Gastrocnemius medialis (tissue), 4 donors: ENCODE measurements around the gene PAIP2. TPM values are rescaled to one million over a fixed set of nuclear protein-coding genes. Genes with fewer than 3 reads are reported as not detected.

Experiments
- ATAC-seq, 2 donors: fragments of 150-250 bp; one replicate each; pipeline ENCODE4 v1.9.1; 2016
- DNase-seq, 2 donors: peaks; one replicate each; pipeline ENCODE4 v3.0.0-alpha.2; 2019
- H3K27ac ChIP-seq, 4 donors: fragments of 200-600 bp; sonication (generic); 1 replicate in 1 of 4; 2 replicates in 3 of 4; pipeline ENCODE4 v1.5.1; 2016 to 2018; ENCODE audit warnings: mild to moderate bottlenecking in 2 of 4, moderate library complexity in 1 of 4
- H3K27me3 ChIP-seq, 3 donors: fragments of 200-600 bp; sonication (generic) in 2 of 3; 1 replicate in 1 of 3; 2 replicates in 2 of 3; pipeline versions ENCODE4 v1.5.1 to v1.6.0; 2016 to 2019; ENCODE audit warnings: mild to moderate bottlenecking in 1 of 3, moderate library complexity in 1 of 3
- H3K36me3 ChIP-seq, 2 donors: fragments of 200-600 bp; sonication (generic) in 1 of 2; one replicate each; pipeline ENCODE4 v1.5.1; 2017 to 2018
- H3K4me1 ChIP-seq, 2 donors: fragments of 200-600 bp; sonication (generic) in 1 of 2; one replicate each; pipeline ENCODE4 v1.5.1; 2016 to 2017; ENCODE audit warnings: mild to moderate bottlenecking in 2 of 2
- H3K4me3 ChIP-seq, 4 donors: fragments of 200-600 bp; sonication (generic) in 3 of 4; 1 replicate in 1 of 4; 2 replicates in 3 of 4; pipeline ENCODE4 v1.5.1; 2016 to 2019; ENCODE audit warnings: mild to moderate bottlenecking in 2 of 4
- H3K9me3 ChIP-seq, 3 donors: fragments of 200-600 bp; sonication (generic) in 2 of 3; 1 replicate in 1 of 3; 2 replicates in 2 of 3; pipeline ENCODE4 v1.5.1; 2016 to 2019
- CTCF ChIP-seq, 5 experiments: fragments of 450-650 bp in 3 of 5; fragments of 200-600 bp in 2 of 5; sonication (generic) in 2 of 5; IDR thresholded peaks in 4 of 5; conservative IDR thresholded peaks in 1 of 5; 1 replicate in 4 of 5; 2 replicates in 1 of 5; pipeline ENCODE4 v1.5.1; 2016 to 2019; ENCODE audit warnings: antibody characterized with exemption in 5 of 5, mild to moderate bottlenecking in 3 of 5, moderate library complexity in 3 of 5
- POLR2A ChIP-seq, 2 donors: fragments of 450-650 bp; IDR thresholded peaks; one replicate each; pipeline ENCODE4 v1.6.1; 2017; ENCODE audit warnings: antibody characterized with exemption in 2 of 2, mild to moderate bottlenecking in 2 of 2, moderate library complexity in 2 of 2
- in situ Hi-C, 4 donors: fragments of 200-750 bp; cut with MboI; loops; one replicate each; pipeline versions ENCODE4 v1.15.0 to v1.8.0; 2017; ENCODE audit warnings: low sequenced_read_pairs in 4 of 4
- intact Hi-C: fragments of 100-400 bp; cut with DNase I; formaldehyde crosslinking; loops from one replicate; pipeline ENCODE4 v1.15.1; 2023; ENCODE audit warnings: low total_unique reads
- total RNA-seq, 4 donors: library from RNA; depleted of rRNA; stranded (reverse); fragments of >200 nt; gene quantifications; one replicate each; pipeline versions ENCODE4 v1.1.0 to v1.2.3, GENCODE V29; 2016

PAIP2 gene
- total RNA-seq, 4 donors from 2014 or later: 111 to 148 (median 126) TPM

- H3K27me3 ChIP-seq: no peaks in the 10 kb centered on the region
- no peaks in the 10 kb centered on the region for H3K9me3 ChIP-seq
- no peaks in the 10 kb centered on the region for H3K36me3 ChIP-seq
- H3K4me3 ChIP-seq: no peak overlapping the region
- DNase-seq: peak in 1 of 2 donors; percentile 25
- peak overlapping the region in 2 of 4 donors; percentile 3 to 49 for H3K27ac ChIP-seq
- TF ChIP-seq CTCF (IDR thresholded peaks at IDR 0.05 in 4 of 5, conservative IDR thresholded peaks at IDR 0.05 in 1 of 5) (no peak), POLR2A (IDR thresholded peaks at IDR 0.05) (no peak)
- in situ Hi-C loops: no loop called here
- intact Hi-C loops: no loop called here
- H3K4me1 ChIP-seq: peaks cover 19 to 54% of the 10 kb centered on the region in 2 donors
- ATAC-seq: no peak
Observed at GRCh38 chr5:139388198-139388821, 46.7 kb downstream of the PAIP2 start.

- Histone ChIP-seq H3K36me3 (no peaks in the 10 kb centered on the region), H3K27me3 (no peaks in the 10 kb centered on the region), H3K4me1 (peaks cover 17 to 46% of the 10 kb centered on the region in 2 donors), H3K9me3 (no peaks in the 10 kb centered on the region), H3K27ac (peak within 1 kb of the TSS; percentile 99 to 100 (median 100)), H3K4me3 (no peak within 1 kb of the TSS)
- in situ Hi-C loops (no loop called here), intact Hi-C loops (loop anchor here (1.0 to 5.0 kb wide), 2 partner anchors 16 to 1768 kb away; no protein-coding TSS in a partner anchor)
- TF ChIP-seq CTCF (IDR thresholded peaks at IDR 0.05 in 4 of 5, conservative IDR thresholded peaks at IDR 0.05 in 1 of 5) (no peak), POLR2A (IDR thresholded peaks at IDR 0.05) (no peak)
- ATAC-seq: no peak
- peak in 1 of 2 donors; percentile 24 for DNase-seq
Observed at GRCh38 chr5:139389701-139390638, 48.3 kb downstream of the PAIP2 start, which contains the start of gene MZB1. Gene MZB1, minus strand, starts transcription at chr5:139389913. Its CDS starts 57 bp downstream, at chr5:139389856.

- H3K4me3 ChIP-seq: peak overlapping the region; percentile 67 to 84 (median 72)
Observed at GRCh38 chr5:139390639-139391569, 49.2 kb downstream of the PAIP2 start.

More at GRCh38 chr5:139390639-139391569, 49.2 kb downstream of the PAIP2 start:
- intact Hi-C loops (loop anchor here (1.0 to 5.0 kb wide), 2 partner anchors 17 to 1769 kb away; no protein-coding TSS in a partner anchor), in situ Hi-C loops (no loop called here)
- Histone ChIP-seq H3K4me1 (peaks cover 17 to 52% of the 10 kb centered on the region in 2 donors), H3K27ac (peak overlapping the region; percentile 99 to 100 (median 100)), H3K27me3 (no peaks in the 10 kb centered on the region), H3K9me3 (no peaks in the 10 kb centered on the region), H3K36me3 (no peaks in the 10 kb centered on the region)
- DNase-seq: peak in 1 of 2 donors; percentile 81
- TF ChIP-seq POLR2A (IDR thresholded peaks at IDR 0.05) (no peak), CTCF (IDR thresholded peaks at IDR 0.05 in 4 of 5, conservative IDR thresholded peaks at IDR 0.05 in 1 of 5) (no peak)
- peak in 1 of 2 donors; percentile 12 for ATAC-seq
